HEK293T (cell line): ENCODE data around the gene CLIP1.

Source experiments
- FOXA1 ChIP-seq: fragments of 450-650 bp; IDR thresholded peaks from 2 replicates; pipeline ENCODE4 v1.6.1; 2016; ENCODE audit warnings: mild to moderate bottlenecking
- L3MBTL2 ChIP-seq: fragments of 450-650 bp; conservative IDR thresholded peaks from 2 replicates; pipeline ENCODE4 v1.6.1; 2016; ENCODE audit warnings: mild to moderate bottlenecking
- LEF1 ChIP-seq: fragments of 450-650 bp; IDR thresholded peaks from 2 replicates; pipeline ENCODE4 v1.6.1; 2017; ENCODE audit warnings: mild to moderate bottlenecking, borderline replicate concordance
- SP1 ChIP-seq: fragments of 450-650 bp; IDR thresholded peaks from 2 replicates; pipeline ENCODE4 v1.6.1; 2017

- TF ChIP-seq SP1 = no peak
- no peak for TF ChIP-seq FOXA1
- no peak for TF ChIP-seq LEF1
- no peak for TF ChIP-seq L3MBTL2
Observed at GRCh38 chr12:122228092-122228491, 194.4 kb downstream of the CLIP1 start.
